ENCODE results near the gene C10orf105.

- no peak for TF ChIP-seq CTCF (IDR thresholded peaks at IDR 0.05)
- no peak for TF ChIP-seq POLR2A (IDR thresholded peaks at IDR 0.05)
Measured at GRCh38 chr10:71766717-71767419, 47.3 kb upstream of the C10orf105 start.

All from uterus (tissue), 2 donors.